Ishikawa (cell line): ENCODE data around the gene OR51E1.

ENCODE experiments used
- CREB1 ChIP-seq: IDR thresholded peaks from 2 replicates; pipeline ENCODE4 v1.6.1; 2012; ENCODE audit warnings: low read depth
- EGR1 ChIP-seq: IDR thresholded peaks from 2 replicates; pipeline ENCODE4 v1.6.1; 2012
- EP300 ChIP-seq: IDR thresholded peaks from 2 replicates; pipeline ENCODE4 v1.6.1; 2012; ENCODE audit warnings: borderline replicate concordance
- FOXM1 ChIP-seq: IDR thresholded peaks from 2 replicates; pipeline ENCODE4 v1.6.1; 2012; ENCODE audit warnings: low read depth, borderline replicate concordance
- MAX ChIP-seq: IDR thresholded peaks from 2 replicates; pipeline ENCODE4 v1.6.1; 2012
- RAD21 ChIP-seq: IDR thresholded peaks from 2 replicates; pipeline ENCODE4 v1.6.1; 2012; ENCODE audit warnings: low read depth
- TAF1 ChIP-seq: IDR thresholded peaks from 2 replicates; pipeline ENCODE4 v1.6.1; 2012; ENCODE audit warnings: low read depth, mild to moderate bottlenecking
- USF1 ChIP-seq: IDR thresholded peaks from 2 replicates; pipeline ENCODE4 v1.6.1; 2012
- YY1 ChIP-seq: IDR thresholded peaks from 2 replicates; pipeline ENCODE4 v1.6.1; 2012; ENCODE audit warnings: low read depth

GRCh38 chr11:4643076-4643475 is 706 bp upstream of the OR51E1 start:
- TF ChIP-seq EGR1 = no peak
- no peak for TF ChIP-seq CREB1
- no peak for TF ChIP-seq YY1
- no peak for TF ChIP-seq EP300
- TF ChIP-seq FOXM1 = no peak
- TF ChIP-seq TAF1 = no peak
- no peak for TF ChIP-seq MAX
- no peak for TF ChIP-seq USF1
- TF ChIP-seq RAD21 = no peak
